Mesothelial cell of epicardium (in vitro differentiated cells): ENCODE results near the gene KCNE5. TPM values are rescaled to one million over a fixed set of nuclear protein-coding genes. Genes with fewer than 3 reads are reported as not detected.
"Not testable (repeated sequence)": the region's sequence is repeated elsewhere in the genome, so short reads cannot be mapped to it uniquely, and the experiment has no call there.

Source experiments
- DNase-seq, 2 experiments: peaks; one replicate each; pipeline ENCODE4 v3.0.0; 2021; ENCODE audit warnings: low spot score in 2 of 2; ENCODE audit not compliant: unreplicated experiment in 2 of 2
- H3K27ac Mint-ChIP-seq: 2 replicates; pipeline ENCODE4 v1.8.0; 2021; ENCODE audit warnings: mixed read lengths
- H3K27me3 Mint-ChIP-seq: 2 replicates; pipeline ENCODE4 v1.8.0; 2021; ENCODE audit warnings: low read depth, mixed read lengths
- H3K36me3 Mint-ChIP-seq: 2 replicates; pipeline ENCODE4 v1.8.0; 2021; ENCODE audit warnings: mixed read lengths
- H3K4me1 Mint-ChIP-seq: 2 replicates; pipeline ENCODE4 v1.8.0; 2021; ENCODE audit warnings: mixed read lengths
- H3K4me3 Mint-ChIP-seq: 2 replicates; pipeline ENCODE4 v1.8.0; 2021; ENCODE audit warnings: mild to moderate bottlenecking, moderate library complexity, mixed read lengths
- H3K9me3 Mint-ChIP-seq: 2 replicates; pipeline ENCODE4 v1.8.0; 2021; ENCODE audit warnings: mixed read lengths
- total RNA-seq: library from RNA; stranded (reverse); gene quantifications from 3 replicates; pipeline ENCODE4 v1.2.1, GENCODE V29; 2021
- TF ChIP-seq, protein P1 (sequence below): fragments of 200-600 bp; sonication (generic); IDR thresholded peaks from one replicate; pipeline ENCODE4 v1.5.0; 2021; ENCODE audit warnings: antibody characterized with exemption; ENCODE audit not compliant: unreplicated experiment

KCNE5 gene
- total RNA-seq, 1 donor from 2014 or later: 2.5 TPM

DNA sequence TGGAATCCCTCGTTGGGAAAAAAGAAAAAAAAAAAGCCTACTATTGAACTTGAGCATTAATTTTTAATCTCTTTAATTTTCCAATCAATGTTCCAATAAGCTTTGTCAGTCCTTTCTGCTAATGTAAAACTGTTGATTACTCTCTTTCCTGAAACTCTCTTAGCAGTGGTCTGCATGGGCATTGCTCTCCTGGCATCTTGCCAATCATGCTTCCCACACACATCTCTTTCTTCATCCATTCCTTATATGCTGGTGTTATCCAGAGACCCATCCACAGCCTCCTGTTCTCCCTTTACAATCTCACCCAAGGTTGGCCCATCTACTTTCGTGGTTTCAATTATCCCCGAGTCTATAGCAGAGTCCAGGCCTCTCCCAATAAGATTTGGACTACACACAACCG is 31.8 kb upstream of the KCNE5 start:
- H3K4me1 Mint-ChIP-seq: peaks cover 15% of the 10 kb centered on the region
- no peak for DNase-seq
- TF ChIP-seq, protein P1, sequence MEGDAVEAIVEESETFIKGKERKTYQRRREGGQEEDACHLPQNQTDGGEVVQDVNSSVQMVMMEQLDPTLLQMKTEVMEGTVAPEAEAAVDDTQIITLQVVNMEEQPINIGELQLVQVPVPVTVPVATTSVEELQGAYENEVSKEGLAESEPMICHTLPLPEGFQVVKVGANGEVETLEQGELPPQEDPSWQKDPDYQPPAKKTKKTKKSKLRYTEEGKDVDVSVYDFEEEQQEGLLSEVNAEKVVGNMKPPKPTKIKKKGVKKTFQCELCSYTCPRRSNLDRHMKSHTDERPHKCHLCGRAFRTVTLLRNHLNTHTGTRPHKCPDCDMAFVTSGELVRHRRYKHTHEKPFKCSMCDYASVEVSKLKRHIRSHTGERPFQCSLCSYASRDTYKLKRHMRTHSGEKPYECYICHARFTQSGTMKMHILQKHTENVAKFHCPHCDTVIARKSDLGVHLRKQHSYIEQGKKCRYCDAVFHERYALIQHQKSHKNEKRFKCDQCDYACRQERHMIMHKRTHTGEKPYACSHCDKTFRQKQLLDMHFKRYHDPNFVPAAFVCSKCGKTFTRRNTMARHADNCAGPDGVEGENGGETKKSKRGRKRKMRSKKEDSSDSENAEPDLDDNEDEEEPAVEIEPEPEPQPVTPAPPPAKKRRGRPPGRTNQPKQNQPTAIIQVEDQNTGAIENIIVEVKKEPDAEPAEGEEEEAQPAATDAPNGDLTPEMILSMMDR: no peak
- peaks cover 18% of the 10 kb centered on the region for H3K9me3 Mint-ChIP-seq
- no peak overlapping the region for H3K27ac Mint-ChIP-seq
- H3K36me3 Mint-ChIP-seq: peaks cover 15% of the 10 kb centered on the region
- H3K4me3 Mint-ChIP-seq: no peak overlapping the region
- H3K27me3 Mint-ChIP-seq: no peaks in the 10 kb centered on the region

DNA sequence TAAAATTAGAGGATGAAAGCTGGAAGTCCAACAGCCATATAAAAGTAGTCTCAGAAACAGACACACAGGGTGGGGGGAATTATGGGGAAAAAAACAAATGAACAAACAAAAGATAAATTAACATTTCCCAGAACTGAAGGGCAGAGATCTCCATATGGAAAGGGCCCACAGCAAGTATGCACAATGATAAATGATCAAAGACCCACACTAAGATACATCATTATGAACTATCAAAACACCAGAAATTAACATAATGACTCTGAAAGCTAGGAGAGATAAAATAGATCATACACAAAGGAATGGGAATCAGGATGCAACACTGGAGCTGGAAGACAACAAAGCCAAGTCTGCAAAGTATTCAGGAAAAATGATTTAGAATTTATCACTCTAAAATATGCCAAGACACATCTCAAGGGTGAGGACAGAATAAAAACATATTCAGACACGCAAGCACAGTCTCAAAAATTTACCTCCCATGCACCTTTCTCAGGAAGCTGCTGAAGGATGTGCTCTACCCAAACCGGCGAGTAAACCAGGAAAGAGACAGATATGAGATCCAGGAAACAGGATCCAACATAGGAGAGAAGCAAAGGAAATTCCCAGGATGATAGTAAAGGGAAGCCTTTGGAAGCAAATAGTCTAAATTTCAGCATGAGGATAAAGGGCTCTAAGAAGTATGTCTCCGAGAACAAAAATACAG is 30.7 kb upstream of the KCNE5 start:
- Mint-ChIP-seq H3K4me3 (no peak overlapping the region), H3K36me3 (peaks cover 13% of the 10 kb centered on the region), H3K27ac (no peak overlapping the region), H3K9me3 (peaks cover 18% of the 10 kb centered on the region), H3K4me1 (peaks cover 15% of the 10 kb centered on the region), H3K27me3 (no peaks in the 10 kb centered on the region)
- TF ChIP-seq, protein P1: no peak
- DNase-seq: no peak

GRCh38 chrX:109654516-109655109 is 29.6 kb upstream of the KCNE5 start:
- Mint-ChIP-seq H3K27me3 (no peaks in the 10 kb centered on the region), H3K9me3 (peaks cover 11% of the 10 kb centered on the region), H3K27ac (no peak overlapping the region), H3K4me3 (no peak overlapping the region), H3K4me1 (peaks cover 15% of the 10 kb centered on the region), H3K36me3 (peaks cover 11% of the 10 kb centered on the region)
- DNase-seq: no peak
- TF ChIP-seq, protein P1: no peak

DNA sequence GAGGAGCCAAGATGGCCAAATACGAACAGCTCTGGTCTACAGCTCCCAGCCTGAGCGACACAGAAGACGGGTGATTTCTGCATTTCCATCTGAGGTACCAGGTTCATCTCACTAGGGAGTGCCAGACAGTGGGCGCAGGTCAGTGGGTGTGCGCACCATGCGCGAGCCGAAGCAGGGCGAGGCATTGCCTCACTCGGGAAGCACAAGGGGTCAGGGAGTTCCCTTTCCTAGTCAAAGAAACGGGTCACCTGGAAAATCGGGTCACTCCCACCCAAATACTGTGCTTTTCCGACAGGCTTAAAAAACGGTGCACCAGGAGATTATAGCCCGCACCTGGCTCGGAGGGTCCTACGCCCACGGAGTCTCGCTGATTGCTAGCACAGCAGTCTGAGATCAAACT is 19.7 kb upstream of the KCNE5 start:
- not testable (repeated sequence) for H3K36me3 Mint-ChIP-seq, DNase-seq, H3K27me3 Mint-ChIP-seq, H3K4me1 Mint-ChIP-seq, H3K4me3 Mint-ChIP-seq, H3K27ac Mint-ChIP-seq
- H3K9me3 Mint-ChIP-seq: peaks cover 11% of the 10 kb centered on the region

DNA sequence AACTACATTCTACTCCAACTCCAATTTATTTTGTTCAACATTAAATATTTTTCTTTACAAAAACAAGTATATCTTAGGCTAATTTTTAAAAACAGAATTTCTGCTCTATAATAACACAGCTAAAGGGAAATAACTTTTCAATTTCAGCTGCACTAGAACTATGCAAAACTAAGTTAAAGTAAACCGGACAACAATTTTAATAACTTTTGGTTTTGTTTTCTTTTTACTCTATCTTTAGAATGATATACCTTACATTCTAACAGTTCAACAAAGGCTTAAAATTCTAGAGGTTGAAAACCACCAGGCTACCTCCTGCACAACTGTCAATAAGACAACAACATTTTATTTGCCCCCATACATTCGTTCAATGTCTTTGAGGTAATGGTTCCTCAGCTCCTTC is 18.7 kb upstream of the KCNE5 start:
- TF ChIP-seq, protein P1: no peak
- DNase-seq: no peak
- Mint-ChIP-seq H3K36me3 (peaks cover 2% of the 10 kb centered on the region), H3K4me3 (no peak overlapping the region), H3K9me3 (peaks cover 11% of the 10 kb centered on the region), H3K4me1 (no peaks in the 10 kb centered on the region), H3K27ac (no peak overlapping the region), H3K27me3 (no peaks in the 10 kb centered on the region)

DNA sequence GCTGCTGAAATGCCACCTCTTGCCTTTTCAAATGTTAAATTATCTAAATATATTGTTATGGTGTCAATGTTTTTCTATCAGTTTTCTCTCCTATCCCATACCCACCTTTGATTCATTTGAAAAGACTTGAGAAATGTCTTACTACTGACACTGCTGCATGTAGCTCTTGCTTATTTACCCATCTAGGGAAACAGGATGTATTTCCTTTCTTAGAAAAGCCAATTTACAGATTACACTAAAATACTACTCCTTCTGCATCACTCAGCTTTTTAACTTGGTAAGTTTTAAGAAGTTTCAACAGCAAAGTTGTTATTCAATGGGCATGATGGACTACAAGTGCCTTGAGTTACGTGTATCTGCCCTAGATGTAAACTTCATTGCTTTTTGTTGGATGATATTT is 13.2 kb upstream of the KCNE5 start:
- TF ChIP-seq, protein P1: no peak
- no peaks in the 10 kb centered on the region for H3K27me3 Mint-ChIP-seq
- no peak overlapping the region for H3K4me3 Mint-ChIP-seq
- H3K36me3 Mint-ChIP-seq: no peaks in the 10 kb centered on the region
- peaks cover 4% of the 10 kb centered on the region for H3K9me3 Mint-ChIP-seq
- no peak for DNase-seq
- H3K4me1 Mint-ChIP-seq: no peaks in the 10 kb centered on the region
- no peak overlapping the region for H3K27ac Mint-ChIP-seq

DNA sequence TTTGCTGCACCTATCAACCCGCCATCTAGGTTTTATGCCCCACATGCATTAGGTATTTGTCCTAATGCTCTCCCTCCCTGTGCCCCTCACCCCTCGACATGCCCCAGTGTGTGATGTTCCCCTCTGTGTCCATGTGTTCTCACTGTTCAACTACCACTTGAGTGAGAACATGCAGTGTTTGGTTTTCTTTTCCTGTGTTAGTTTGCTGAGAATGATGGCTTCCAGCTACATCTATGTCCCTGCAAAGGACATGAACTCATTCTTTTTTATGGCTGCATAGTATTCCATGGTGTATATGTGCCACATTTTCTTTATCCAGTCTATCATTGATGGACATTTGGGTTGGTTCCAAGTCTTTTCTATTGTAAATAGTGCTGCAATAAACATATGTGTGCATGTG is 12.5 kb upstream of the KCNE5 start:
- not testable (repeated sequence) for H3K9me3 Mint-ChIP-seq, DNase-seq, H3K4me1 Mint-ChIP-seq, H3K27me3 Mint-ChIP-seq, H3K4me3 Mint-ChIP-seq, H3K36me3 Mint-ChIP-seq, H3K27ac Mint-ChIP-seq
